HepG2 (cell line): ENCODE measurements around the gene SLC17A3. TPM values are rescaled to one million over a fixed set of nuclear protein-coding genes. Genes with fewer than 3 reads are reported as not detected.

Experiments used
- ATAC-seq: fragments of 200-7000 bp; cut with Tn5 transposase; 3 replicates; pipeline ENCODE4 v1.9.1; 2020; ENCODE audit warnings: mild to moderate bottlenecking, moderate library complexity
- BruUV-seq: library from RNA; stranded (reverse); fragments of 400-500 nt; replicated peaks from 2 replicates; lab custom pipeline; 2021; lab: Mats Ljungman, UMichigan
- CTCF ChIA-PET: fragments of 300-600 bp; formaldehyde crosslinking; extraction: SDS; loops from one replicate; lab custom pipeline; 2021; ENCODE audit warnings: low total read pairs, inconsistent platforms, low intra/inter-chr PET ratio; lab: Yijun Ruan, JAX
- POLR2A ChIA-PET: fragments of 350-600 bp; sonication (Branson Sonifier 250); formaldehyde crosslinking; loops from one replicate; lab custom pipeline; 2020; ENCODE audit warnings: antibody characterized with exemption, inconsistent platforms; lab: Yijun Ruan, JAX
- DNase-seq: peaks from one replicate; pipeline ENCODE4 v3.0.0-alpha.2; 2015; ENCODE audit warnings: low spot score
- FAIRE-seq: peaks from 3 replicates; lab custom pipeline; 2011; peaks lifted over from hg19 to GRCh38; lab: Jason Lieb, UNC
- H2AFZ ChIP-seq: one replicate; pipeline ENCODE4 v1.6.1; 2011; ENCODE audit warnings: low read length, inconsistent platforms
- H3K27ac ChIP-seq: fragments of 300-600 bp; 3 replicates; pipeline ENCODE4 v1.8.0; 2011; ENCODE audit warnings: mixed run types, mild to moderate bottlenecking, mixed read lengths, low read length, inconsistent platforms; ENCODE audit not compliant: insufficient read depth; ENCODE audit errors: extremely low read length
- H3K27me3 ChIP-seq, 2 experiments: fragments of 200-600 bp in 1 of 2; 2 replicates in 1 of 2; 3 replicates in 1 of 2; pipeline versions ENCODE4 v1.6.0 to v1.8.0; 2011; ENCODE audit warnings: low read length in 2 of 2, mild to moderate bottlenecking in 2 of 2, moderate library complexity in 2 of 2, inconsistent platforms in 1 of 2; ENCODE audit not compliant: insufficient read depth in 2 of 2, control insufficient read depth in 1 of 2
- H3K36me3 ChIP-seq, 2 experiments: fragments of 200-600 bp in 1 of 2; replicated peaks in 1 of 2; 2 replicates in 1 of 2; 3 replicates in 1 of 2; pipeline versions ENCODE4 v1.5.1 to v1.8.0; 2011; ENCODE audit warnings: low read length in 2 of 2, inconsistent platforms in 1 of 2; ENCODE audit not compliant: insufficient read depth in 2 of 2, control insufficient read depth in 1 of 2
- H3K4me1 ChIP-seq: 2 replicates; pipeline ENCODE4 v1.5.1; 2012; ENCODE audit warnings: low read length, inconsistent platforms; ENCODE audit not compliant: insufficient read depth
- H3K4me2 ChIP-seq: 2 replicates; pipeline ENCODE4 v1.6.0; 2011; ENCODE audit warnings: low read depth, low read length, inconsistent platforms
- H3K4me3 ChIP-seq, 3 experiments: fragments of 200-600 bp in 1 of 3; sonication (generic), shearing (Covaris generic) in 1 of 3; replicated peaks in 1 of 3; 2 replicates each; pipeline ENCODE4 v1.5.1; 2011 to 2016; ENCODE audit warnings: low read length in 3 of 3, inconsistent platforms in 2 of 3, low read depth in 2 of 3, mild to moderate bottlenecking in 2 of 3, control low read depth in 1 of 3, mixed read lengths in 1 of 3; ENCODE audit not compliant: insufficient read depth in 1 of 3
- H3K79me2 ChIP-seq: one replicate; pipeline ENCODE4 v1.6.1; 2011; ENCODE audit warnings: low read length, inconsistent platforms; ENCODE audit not compliant: insufficient read depth
- H3K9ac ChIP-seq: 2 replicates; pipeline ENCODE4 v1.6.0; 2011; ENCODE audit warnings: mild to moderate bottlenecking, low read depth, low read length, inconsistent platforms; ENCODE audit not compliant: insufficient read depth
- H3K9me3 ChIP-seq: 2 replicates; pipeline ENCODE4 v1.5.1; 2012; ENCODE audit warnings: mild to moderate bottlenecking, low read length
- H4K20me1 ChIP-seq: 2 replicates; pipeline ENCODE4 v1.6.0; 2011; ENCODE audit warnings: inconsistent platforms, mild to moderate bottlenecking, low read length, moderate library complexity; ENCODE audit not compliant: insufficient read depth
- AGO2 ChIP-seq: fragments of 200-400 bp; formaldehyde crosslinking; optimal IDR thresholded peaks from 2 replicates; pipeline ENCODE3; 2017; ENCODE audit warnings: mild to moderate bottlenecking, low read depth, low read length, moderate library complexity
- ASH2L ChIP-seq: fragments of 300-600, 200-600 bp; sonication (generic); IDR thresholded peaks from 2 replicates; pipeline ENCODE4 v1.7.0; 2017; ENCODE audit warnings: low read depth, mild to moderate bottlenecking, moderate library complexity, mixed read lengths, low read length; ENCODE audit not compliant: insufficient read length
- HNF4G ChIP-seq, 2 experiments: sonication (generic) in 1 of 2; formaldehyde crosslinking in 1 of 2; IDR thresholded peaks; 2 replicates each; pipeline versions ENCODE4 v1.4.0 to v1.6.1; 2011 to 2020; ENCODE audit warnings: borderline replicate concordance in 2 of 2, low read depth in 2 of 2, mild to moderate bottlenecking in 2 of 2, low read length in 1 of 2, missing genetic modification reagents in 1 of 2, moderate library complexity in 1 of 2
- PHF21A ChIP-seq: sonication (generic); formaldehyde crosslinking; IDR thresholded peaks from 2 replicates; pipeline ENCODE4 v1.5.0; 2020; ENCODE audit warnings: mild to moderate bottlenecking, missing genetic modification reagents
- SMAD3 ChIP-seq: sonication (generic); formaldehyde crosslinking; IDR thresholded peaks from 2 replicates; pipeline ENCODE4 v1.4.0; 2020; ENCODE audit warnings: missing genetic modification reagents
- ZMYM3 ChIP-seq: sonication (generic); formaldehyde crosslinking; IDR thresholded peaks from 2 replicates; pipeline ENCODE4 v1.5.1; 2020; ENCODE audit warnings: mild to moderate bottlenecking, missing genetic modification reagents
- ZNF121 ChIP-seq: sonication (generic); formaldehyde crosslinking; IDR thresholded peaks from 2 replicates; pipeline ENCODE4 v1.5.0; 2020; ENCODE audit warnings: mild to moderate bottlenecking, missing genetic modification reagents
- ZNF567 ChIP-seq: sonication (generic); formaldehyde crosslinking; IDR thresholded peaks from 2 replicates; pipeline ENCODE4 v1.8.1; 2023; ENCODE audit warnings: mild to moderate bottlenecking, missing genetic modification reagents, borderline replicate concordance
- ZNF713 ChIP-seq: sonication (generic); formaldehyde crosslinking; IDR thresholded peaks from 2 replicates; pipeline ENCODE4 v1.4.0; 2020; ENCODE audit warnings: mild to moderate bottlenecking, missing genetic modification reagents
- WGBS: methylation state at CpG from one replicate; pipeline ENCODE4 v1.1.6; 2017; ENCODE audit warnings: low lambda C conversion rate; 5-methylcytosine and 5-hydroxymethylcytosine counted together
- in situ Hi-C: cut with HindIII; loops from 2 replicates; pipeline ENCODE4 v1.10.0; 2017; ENCODE audit warnings: low pct_unique_long_range_greater_than_20kb; ENCODE audit not compliant: extremely low pct_ligation_motif_present
- intact Hi-C: fragments of 100-400 bp; cut with micrococcal nuclease; formaldehyde crosslinking; loops from one replicate; pipeline ENCODE4 v1.10.0; 2022; ENCODE audit not compliant: unreplicated experiment
- polyA plus RNA-seq, 8 experiments: library from polyadenylated mRNA; depleted of rRNA in 3 of 8; stranded (reverse) in 7 of 8; unstranded in 1 of 8; fragments of >200 nt; fragmentation: Illumina TruSeq in 4 of 8; extraction: Trizol in 4 of 8; gene quantifications; 2 replicates each; pipeline versions ENCODE4 v1.2.1 to v1.2.3, GENCODE V29; 2011 to 2016; ENCODE audit warnings: low read depth in 4 of 8, missing spikeins in 1 of 8, mixed read lengths in 1 of 8; ENCODE audit not compliant: insufficient read depth in 1 of 8
- total RNA-seq, 5 experiments: library from RNA; depleted of rRNA; stranded (reverse); fragments of >200 nt; fragmentation: Illumina TruSeq; extraction: Trizol; gene quantifications; 2 replicates each; pipeline ENCODE4 v1.2.3, GENCODE V29; 2016; ENCODE audit warnings: low read depth in 1 of 5
- TF ChIP-seq, protein P1 (sequence below): sonication (generic); formaldehyde crosslinking; IDR thresholded peaks from 2 replicates; pipeline ENCODE4 v1.5.0; 2020; ENCODE audit warnings: mild to moderate bottlenecking, missing genetic modification reagents, borderline replicate concordance
- TF ChIP-seq, protein P2 (sequence below): sonication (generic); formaldehyde crosslinking; IDR thresholded peaks from 2 replicates; pipeline ENCODE4 v1.4.0; 2020; ENCODE audit warnings: mild to moderate bottlenecking, missing genetic modification reagents
- TF ChIP-seq, protein P3 (sequence below): sonication (generic); formaldehyde crosslinking; IDR thresholded peaks from 2 replicates; pipeline ENCODE4 v1.8.1; 2022; ENCODE audit warnings: low read depth, mild to moderate bottlenecking, missing genetic modification reagents

SLC17A3 gene
- total and polyA plus RNA-seq, 2 of the 13 experiments (the other 11 are each of a cell fraction or from before 2014, with no cell fraction given) = 0.09 to 0.11 TPM

DNA sequence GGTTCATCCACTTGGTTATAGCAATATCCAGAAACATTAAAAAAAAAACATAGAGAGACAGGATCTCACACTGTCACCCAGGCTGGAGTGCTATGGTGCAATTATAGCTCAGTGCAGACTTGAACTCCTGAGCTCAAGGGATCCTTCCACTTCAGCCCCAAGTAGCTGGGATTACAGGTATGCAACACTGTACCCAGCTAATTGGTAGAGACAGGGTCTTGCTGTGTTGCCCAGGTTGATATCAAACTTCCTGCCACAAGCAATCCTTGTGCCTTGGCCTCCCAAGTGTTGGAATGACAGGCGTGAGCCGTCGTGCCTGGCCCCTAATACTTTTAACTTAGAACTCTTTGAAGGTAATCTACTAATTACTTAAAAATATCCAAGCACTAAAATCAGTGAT is 41.4 kb downstream of the SLC17A3 start:
- FAIRE-seq = no peak
- POLR2A ChIA-PET = no interaction called here
- Histone ChIP-seq H4K20me1 (no peaks in the 10 kb centered on the region), H3K36me3 (no peaks in the 10 kb centered on the region), H3K27ac (peak overlapping the region; percentile 29), H2AFZ (no peak overlapping the region), H3K79me2 (peaks cover 15% of the 10 kb centered on the region), H3K4me1 (peaks cover 83% of the 10 kb centered on the region), H3K9ac (peak overlapping the region; percentile 48; the same call in 1 of the 2 replicates), H3K4me3 (no peak overlapping the region; a peak in 2 of 6 replicates), H3K9me3 (no peaks in the 10 kb centered on the region), H3K27me3 (no peaks in the 10 kb centered on the region; a peak in 1 of 5 replicates), H3K4me2 (peak overlapping the region; percentile 89)
- CTCF ChIA-PET = no interaction called here
- WGBS = 5% methylated on average over 3 of the region's 3 CpGs
- intact Hi-C loops = loop anchor here (5.0 kb wide), 1 partner anchor 110 kb away; no protein-coding TSS in a partner anchor
- peak; percentile 29 for ATAC-seq
- in situ Hi-C loops = no loop called here
- DNase-seq = no peak
- no TSS peak for BruUV-seq
- TF ChIP-seq ZMYM3 (CRISPR knock-in tag) (peak; percentile 51; the same call in 1 of the 2 replicates), ZNF121 (CRISPR knock-in tag) (peak; percentile 98), HNF4G (IDR thresholded peaks at IDR 0.05; ENCODE audit: borderline replicate concordance, low read depth, low read length) (no peak), HNF4G (CRISPR knock-in tag; IDR thresholded peaks at IDR 0.05; ENCODE audit: borderline replicate concordance, low read depth) (peak; percentile 33; the same call in 1 of the 2 replicates), PHF21A (no peak), ZNF713 (CRISPR knock-in tag) (0 out of 2 replicates have a peak, but pooled peaks have one; percentile 52), SMAD3 (CRISPR knock-in tag) (0 out of 2 replicates have a peak, but pooled peaks have one; percentile 7), ASH2L (peak; percentile 15), ZNF567 (0 out of 2 replicates have a peak, but pooled peaks have one; percentile 28), AGO2 (no peak)
- TF ChIP-seq, protein P1, sequence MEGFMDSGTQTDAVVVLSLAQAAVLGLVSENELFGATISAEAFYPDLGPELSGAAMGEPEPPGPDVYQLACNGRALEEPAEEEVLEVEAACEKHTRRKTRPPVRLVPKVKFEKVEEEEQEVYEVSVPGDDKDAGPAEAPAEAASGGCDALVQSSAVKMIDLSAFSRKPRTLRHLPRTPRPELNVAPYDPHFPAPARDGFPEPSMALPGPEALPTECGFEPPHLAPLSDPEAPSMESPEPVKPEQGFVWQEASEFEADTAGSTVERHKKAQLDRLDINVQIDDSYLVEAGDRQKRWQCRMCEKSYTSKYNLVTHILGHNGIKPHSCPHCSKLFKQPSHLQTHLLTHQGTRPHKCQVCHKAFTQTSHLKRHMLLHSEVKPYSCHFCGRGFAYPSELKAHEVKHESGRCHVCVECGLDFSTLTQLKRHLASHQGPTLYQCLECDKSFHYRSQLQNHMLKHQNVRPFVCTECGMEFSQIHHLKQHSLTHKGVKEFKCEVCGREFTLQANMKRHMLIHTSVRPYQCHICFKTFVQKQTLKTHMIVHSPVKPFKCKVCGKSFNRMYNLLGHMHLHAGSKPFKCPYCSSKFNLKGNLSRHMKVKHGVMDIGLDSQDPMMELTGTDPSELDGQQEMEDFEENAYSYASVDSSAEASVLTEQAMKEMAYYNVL (CRISPR knock-in tag) = no peak
- TF ChIP-seq, protein P2, sequence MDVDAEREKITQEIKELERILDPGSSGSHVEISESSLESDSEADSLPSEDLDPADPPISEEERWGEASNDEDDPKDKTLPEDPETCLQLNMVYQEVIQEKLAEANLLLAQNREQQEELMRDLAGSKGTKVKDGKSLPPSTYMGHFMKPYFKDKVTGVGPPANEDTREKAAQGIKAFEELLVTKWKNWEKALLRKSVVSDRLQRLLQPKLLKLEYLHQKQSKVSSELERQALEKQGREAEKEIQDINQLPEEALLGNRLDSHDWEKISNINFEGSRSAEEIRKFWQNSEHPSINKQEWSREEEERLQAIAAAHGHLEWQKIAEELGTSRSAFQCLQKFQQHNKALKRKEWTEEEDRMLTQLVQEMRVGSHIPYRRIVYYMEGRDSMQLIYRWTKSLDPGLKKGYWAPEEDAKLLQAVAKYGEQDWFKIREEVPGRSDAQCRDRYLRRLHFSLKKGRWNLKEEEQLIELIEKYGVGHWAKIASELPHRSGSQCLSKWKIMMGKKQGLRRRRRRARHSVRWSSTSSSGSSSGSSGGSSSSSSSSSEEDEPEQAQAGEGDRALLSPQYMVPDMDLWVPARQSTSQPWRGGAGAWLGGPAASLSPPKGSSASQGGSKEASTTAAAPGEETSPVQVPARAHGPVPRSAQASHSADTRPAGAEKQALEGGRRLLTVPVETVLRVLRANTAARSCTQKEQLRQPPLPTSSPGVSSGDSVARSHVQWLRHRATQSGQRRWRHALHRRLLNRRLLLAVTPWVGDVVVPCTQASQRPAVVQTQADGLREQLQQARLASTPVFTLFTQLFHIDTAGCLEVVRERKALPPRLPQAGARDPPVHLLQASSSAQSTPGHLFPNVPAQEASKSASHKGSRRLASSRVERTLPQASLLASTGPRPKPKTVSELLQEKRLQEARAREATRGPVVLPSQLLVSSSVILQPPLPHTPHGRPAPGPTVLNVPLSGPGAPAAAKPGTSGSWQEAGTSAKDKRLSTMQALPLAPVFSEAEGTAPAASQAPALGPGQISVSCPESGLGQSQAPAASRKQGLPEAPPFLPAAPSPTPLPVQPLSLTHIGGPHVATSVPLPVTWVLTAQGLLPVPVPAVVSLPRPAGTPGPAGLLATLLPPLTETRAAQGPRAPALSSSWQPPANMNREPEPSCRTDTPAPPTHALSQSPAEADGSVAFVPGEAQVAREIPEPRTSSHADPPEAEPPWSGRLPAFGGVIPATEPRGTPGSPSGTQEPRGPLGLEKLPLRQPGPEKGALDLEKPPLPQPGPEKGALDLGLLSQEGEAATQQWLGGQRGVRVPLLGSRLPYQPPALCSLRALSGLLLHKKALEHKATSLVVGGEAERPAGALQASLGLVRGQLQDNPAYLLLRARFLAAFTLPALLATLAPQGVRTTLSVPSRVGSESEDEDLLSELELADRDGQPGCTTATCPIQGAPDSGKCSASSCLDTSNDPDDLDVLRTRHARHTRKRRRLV (CRISPR knock-in tag) = no peak
- TF ChIP-seq, protein P3, sequence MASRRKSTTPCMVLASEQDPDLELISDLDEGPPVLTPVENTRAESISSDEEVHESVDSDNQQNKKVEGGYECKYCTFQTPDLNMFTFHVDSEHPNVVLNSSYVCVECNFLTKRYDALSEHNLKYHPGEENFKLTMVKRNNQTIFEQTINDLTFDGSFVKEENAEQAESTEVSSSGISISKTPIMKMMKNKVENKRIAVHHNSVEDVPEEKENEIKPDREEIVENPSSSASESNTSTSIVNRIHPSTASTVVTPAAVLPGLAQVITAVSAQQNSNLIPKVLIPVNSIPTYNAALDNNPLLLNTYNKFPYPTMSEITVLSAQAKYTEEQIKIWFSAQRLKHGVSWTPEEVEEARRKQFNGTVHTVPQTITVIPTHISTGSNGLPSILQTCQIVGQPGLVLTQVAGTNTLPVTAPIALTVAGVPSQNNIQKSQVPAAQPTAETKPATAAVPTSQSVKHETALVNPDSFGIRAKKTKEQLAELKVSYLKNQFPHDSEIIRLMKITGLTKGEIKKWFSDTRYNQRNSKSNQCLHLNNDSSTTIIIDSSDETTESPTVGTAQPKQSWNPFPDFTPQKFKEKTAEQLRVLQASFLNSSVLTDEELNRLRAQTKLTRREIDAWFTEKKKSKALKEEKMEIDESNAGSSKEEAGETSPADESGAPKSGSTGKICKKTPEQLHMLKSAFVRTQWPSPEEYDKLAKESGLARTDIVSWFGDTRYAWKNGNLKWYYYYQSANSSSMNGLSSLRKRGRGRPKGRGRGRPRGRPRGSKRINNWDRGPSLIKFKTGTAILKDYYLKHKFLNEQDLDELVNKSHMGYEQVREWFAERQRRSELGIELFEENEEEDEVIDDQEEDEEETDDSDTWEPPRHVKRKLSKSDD (CRISPR knock-in tag) = no peak
